Body of pancreas (tissue), 4 donors: Measurements from ENCODE around the gene LCN15.

Experiments used
- CTCF ChIP-seq, 7 experiments: fragments of 450-650 bp in 4 of 7; fragments of 200-600 bp in 3 of 7; sonication (generic) in 3 of 7; IDR thresholded peaks; one replicate each; pipeline ENCODE4 v1.5.1; 2016 to 2019; ENCODE audit warnings: antibody characterized with exemption in 7 of 7
- POLR2A ChIP-seq, 3 donors: fragments of 450-650 bp; IDR thresholded peaks; one replicate each; pipeline ENCODE4 v1.6.1; 2016; ENCODE audit warnings: antibody characterized with exemption in 3 of 3, mild to moderate bottlenecking in 2 of 3

- no peak for TF ChIP-seq CTCF (IDR thresholded peaks at IDR 0.05)
- TF ChIP-seq POLR2A (IDR thresholded peaks at IDR 0.05) = no peak
Measured at GRCh38 chr9:136759436-136760325, 4.6 kb downstream of the LCN15 start.
